ENCODE results near the gene CASR.
"Not testable (repeated sequence)": the region's sequence is repeated elsewhere in the genome, so short reads cannot be mapped to it uniquely, and the experiment has no call there.

The CASR gene

GRCh38 chr3:122183521-122183892, at the start of gene CASR:
Gene CASR, plus strand, starts transcription at chr3:122183668. Its CDS starts 70,522 bp downstream, at chr3:122254190.
- no peak for DNase-seq (ENCODE audit: low read depth, low spot score)

GRCh38 chr3:122146466-122146865, 37.0 kb upstream of the CASR start:
- DNase-seq (ENCODE audit: low read depth, low spot score) = no peak

GRCh38 chr3:122148941-122149627, 34.4 kb upstream of the CASR start:
- DNase-seq (ENCODE audit: low read depth, low spot score) = no peak

GRCh38 chr3:122151480-122151879, 32.0 kb upstream of the CASR start:
- no peak for DNase-seq (ENCODE audit: low read depth, low spot score)

- DNase-seq (ENCODE audit: low read depth, low spot score) = not testable (repeated sequence)
Observed at GRCh38 chr3:122164983-122165382, 18.5 kb upstream of the CASR start.

GRCh38 chr3:122167630-122168029, 15.8 kb upstream of the CASR start:
- DNase-seq (ENCODE audit: low read depth, low spot score) = no peak

- DNase-seq (ENCODE audit: low read depth, low spot score) = no peak
Observed at GRCh38 chr3:122168044-122168443, 15.4 kb upstream of the CASR start.

GRCh38 chr3:122169911-122170310, 13.6 kb upstream of the CASR start:
- DNase-seq (ENCODE audit: low read depth, low spot score) = no peak

- not testable (repeated sequence) for DNase-seq (ENCODE audit: low read depth, low spot score)
Observed at GRCh38 chr3:122171361-122171760, 12.1 kb upstream of the CASR start.

GRCh38 chr3:122178711-122179110, 4.8 kb upstream of the CASR start:
- DNase-seq (ENCODE audit: low read depth, low spot score) = no peak

- DNase-seq (ENCODE audit: low read depth, low spot score) = no peak
Observed at GRCh38 chr3:122183893-122184590, 574 bp downstream of the CASR start.

- no peak for DNase-seq (ENCODE audit: low read depth, low spot score)
Observed at GRCh38 chr3:122184591-122184929, 1.1 kb downstream of the CASR start.

- no peak for DNase-seq (ENCODE audit: low read depth, low spot score)
Observed at GRCh38 chr3:122186372-122186771, 2.9 kb downstream of the CASR start.

- DNase-seq (ENCODE audit: low read depth, low spot score) = no peak
Observed at GRCh38 chr3:122188737-122189136, 5.3 kb downstream of the CASR start.

- no peak for DNase-seq (ENCODE audit: low read depth, low spot score)
Observed at GRCh38 chr3:122189357-122189756, 5.9 kb downstream of the CASR start.

GRCh38 chr3:122190525-122190924, 7.1 kb downstream of the CASR start:
- no peak for DNase-seq (ENCODE audit: low read depth, low spot score)

- DNase-seq (ENCODE audit: low read depth, low spot score) = no peak
Observed at GRCh38 chr3:122198966-122199365, 15.5 kb downstream of the CASR start.

GRCh38 chr3:122199552-122199951, 16.1 kb downstream of the CASR start:
- DNase-seq (ENCODE audit: low read depth, low spot score) = no peak

GRCh38 chr3:122200661-122201060, 17.2 kb downstream of the CASR start:
- no peak for DNase-seq (ENCODE audit: low read depth, low spot score)

- DNase-seq (ENCODE audit: low read depth, low spot score) = not testable (repeated sequence)
Observed at GRCh38 chr3:122201476-122201875, 18.0 kb downstream of the CASR start.

GRCh38 chr3:122208579-122208978, 25.1 kb downstream of the CASR start:
- DNase-seq (ENCODE audit: low read depth, low spot score) = no peak

- DNase-seq (ENCODE audit: low read depth, low spot score) = no peak
Observed at GRCh38 chr3:122213650-122214049, 30.2 kb downstream of the CASR start.

GRCh38 chr3:122214711-122215110, 31.2 kb downstream of the CASR start:
- no peak for DNase-seq (ENCODE audit: low read depth, low spot score)

Measured in brain pericyte (primary cell).